ENCODE data around the gene NOL12.

The NOL12 gene

GRCh38 chr22:37739611-37740049 is 53.5 kb downstream of the NOL12 start:
- no peak overlapping the region for H3K27ac ChIP-seq (ENCODE audit: low read length)
- H3K4me2 ChIP-seq (ENCODE audit: low read depth, low read length) = no peak overlapping the region
- no peaks in the 10 kb centered on the region for H3K9me3 ChIP-seq (replicated peaks; ENCODE audit: insufficient read depth, low read length)
- H3K27me3 ChIP-seq (replicated peaks; ENCODE audit: insufficient read depth, low read length) = no peaks in the 10 kb centered on the region
- no peak overlapping the region for H3K9ac ChIP-seq (ENCODE audit: low read length)
- H2AFZ ChIP-seq (ENCODE audit: low read length) = no peak overlapping the region
- no peaks in the 10 kb centered on the region for H3K4me1 ChIP-seq (ENCODE audit: low read length)
- TF ChIP-seq EZH2phosphoT487 (IDR thresholded peaks at IDR 0.05; ENCODE audit: low read length) = no peak
- TF ChIP-seq, protein P1, sequence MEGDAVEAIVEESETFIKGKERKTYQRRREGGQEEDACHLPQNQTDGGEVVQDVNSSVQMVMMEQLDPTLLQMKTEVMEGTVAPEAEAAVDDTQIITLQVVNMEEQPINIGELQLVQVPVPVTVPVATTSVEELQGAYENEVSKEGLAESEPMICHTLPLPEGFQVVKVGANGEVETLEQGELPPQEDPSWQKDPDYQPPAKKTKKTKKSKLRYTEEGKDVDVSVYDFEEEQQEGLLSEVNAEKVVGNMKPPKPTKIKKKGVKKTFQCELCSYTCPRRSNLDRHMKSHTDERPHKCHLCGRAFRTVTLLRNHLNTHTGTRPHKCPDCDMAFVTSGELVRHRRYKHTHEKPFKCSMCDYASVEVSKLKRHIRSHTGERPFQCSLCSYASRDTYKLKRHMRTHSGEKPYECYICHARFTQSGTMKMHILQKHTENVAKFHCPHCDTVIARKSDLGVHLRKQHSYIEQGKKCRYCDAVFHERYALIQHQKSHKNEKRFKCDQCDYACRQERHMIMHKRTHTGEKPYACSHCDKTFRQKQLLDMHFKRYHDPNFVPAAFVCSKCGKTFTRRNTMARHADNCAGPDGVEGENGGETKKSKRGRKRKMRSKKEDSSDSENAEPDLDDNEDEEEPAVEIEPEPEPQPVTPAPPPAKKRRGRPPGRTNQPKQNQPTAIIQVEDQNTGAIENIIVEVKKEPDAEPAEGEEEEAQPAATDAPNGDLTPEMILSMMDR (IDR thresholded peaks at IDR 0.05; ENCODE audit: low read length) = no peak
- no peak for TF ChIP-seq EZH2 (optimal IDR thresholded peaks at IDR 0.05; ENCODE audit: low read depth, low read length)
- no peaks in the 10 kb centered on the region for H3F3A ChIP-seq (ENCODE audit: insufficient read depth, low read length)
- no peaks in the 10 kb centered on the region for H3K36me3 ChIP-seq (replicated peaks; ENCODE audit: insufficient read depth, low read length)
- no peaks in the 10 kb centered on the region for H3K79me2 ChIP-seq (ENCODE audit: low read length)
- H3K4me3 ChIP-seq (ENCODE audit: low read length) = no peak overlapping the region
- no peaks in the 10 kb centered on the region for H4K20me1 ChIP-seq (ENCODE audit: insufficient read depth, low read length)
- DNase-seq = no peak
- H3K9me2 ChIP-seq (replicated peaks; ENCODE audit: insufficient read depth, low read length) = no peaks in the 10 kb centered on the region

DNA sequence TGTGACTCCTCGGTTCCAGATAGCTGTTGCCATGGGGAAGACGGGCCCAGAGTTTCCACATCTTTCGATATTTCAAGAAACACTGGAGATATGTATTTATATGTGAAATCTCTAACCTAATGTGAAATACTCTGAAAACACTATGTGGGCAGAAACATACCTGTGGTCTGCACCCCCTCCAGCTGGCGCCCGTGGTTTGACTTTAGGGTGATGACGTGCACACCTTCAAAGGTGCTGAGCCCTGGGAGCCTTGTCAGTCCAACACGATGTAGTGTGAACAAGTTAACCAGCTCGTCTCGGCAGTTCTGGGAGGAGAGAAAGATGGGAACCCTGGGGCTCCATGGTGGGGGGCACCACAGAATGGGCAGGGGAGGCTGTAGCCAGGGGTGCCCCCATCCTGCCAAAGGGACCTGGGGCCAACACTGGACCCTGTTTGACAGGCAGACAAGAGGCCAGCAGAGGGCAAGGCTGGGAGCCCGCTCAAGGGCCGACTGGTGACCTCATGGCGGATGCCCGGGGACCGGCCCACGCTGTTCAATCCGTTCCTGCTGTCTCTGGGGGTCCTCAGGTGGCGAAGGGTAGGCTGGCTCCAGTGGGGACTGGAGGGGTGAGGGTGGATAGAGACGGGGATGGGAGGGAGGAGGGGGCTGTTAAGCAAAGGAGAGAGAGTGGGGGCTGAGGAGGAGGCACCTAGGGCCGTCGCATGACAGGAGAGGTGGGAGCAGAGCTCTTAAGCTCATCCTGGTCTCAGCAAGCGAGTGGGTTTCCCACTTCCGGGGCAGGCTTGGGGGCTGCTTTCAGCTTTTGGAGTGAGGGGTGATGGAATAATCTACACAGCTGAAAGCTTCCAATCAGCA is 54.5 kb downstream of the NOL12 start:
- DNase-seq = no peak
- Histone ChIP-seq H3K79me2 (ENCODE audit: low read length) (no peaks in the 10 kb centered on the region), H3K9me3 (replicated peaks; ENCODE audit: insufficient read depth, low read length) (no peaks in the 10 kb centered on the region), H3K4me2 (ENCODE audit: low read depth, low read length) (no peak overlapping the region), H3K27me3 (replicated peaks; ENCODE audit: insufficient read depth, low read length) (no peaks in the 10 kb centered on the region), H3K27ac (ENCODE audit: low read length) (no peak overlapping the region), H4K20me1 (ENCODE audit: insufficient read depth, low read length) (no peaks in the 10 kb centered on the region), H3F3A (ENCODE audit: insufficient read depth, low read length) (0 out of 2 replicates have a peak, but pooled peaks cover 5% of the 10 kb centered on the region), H3K4me3 (ENCODE audit: low read length) (no peak overlapping the region), H3K4me1 (ENCODE audit: low read length) (peaks cover 4% of the 10 kb centered on the region; the same call in 1 of the 2 replicates), H3K9me2 (replicated peaks; ENCODE audit: insufficient read depth, low read length) (no peaks in the 10 kb centered on the region), H3K36me3 (replicated peaks; ENCODE audit: insufficient read depth, low read length) (no peaks in the 10 kb centered on the region), H3K9ac (ENCODE audit: low read length) (no peak overlapping the region), H2AFZ (ENCODE audit: low read length) (no peak overlapping the region)
- TF ChIP-seq EZH2phosphoT487 (IDR thresholded peaks at IDR 0.05; ENCODE audit: low read length) = no peak
- no peak for TF ChIP-seq EZH2 (optimal IDR thresholded peaks at IDR 0.05; ENCODE audit: low read depth, low read length)
- TF ChIP-seq, protein P1 (IDR thresholded peaks at IDR 0.05; ENCODE audit: low read length) = no peak

DNA sequence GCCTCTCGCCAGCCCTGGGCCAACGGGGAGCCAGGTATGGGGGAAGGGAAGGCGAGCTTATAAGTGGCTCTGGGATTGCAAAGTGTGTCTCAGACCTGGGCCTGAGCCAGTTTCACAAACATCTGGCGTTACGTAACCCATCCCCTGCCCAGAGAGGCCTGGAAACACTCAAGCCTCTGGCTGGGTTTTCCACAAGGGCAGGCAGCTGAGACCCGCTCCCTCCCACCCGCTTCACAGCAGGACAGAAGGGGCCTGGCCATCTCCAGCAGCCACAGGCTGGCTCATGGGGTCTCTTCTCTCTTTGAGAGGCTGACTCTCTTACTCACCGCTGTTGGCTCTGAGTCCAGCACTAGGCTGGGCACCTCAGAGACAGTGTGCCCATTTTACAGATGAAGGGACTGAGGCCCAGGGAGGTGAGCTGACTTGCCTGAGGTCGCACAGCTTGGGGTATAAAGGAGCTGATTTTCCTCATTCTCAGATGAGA is 55.2 kb downstream of the NOL12 start:
- Histone ChIP-seq H3K27me3 (replicated peaks; ENCODE audit: insufficient read depth, low read length) (no peaks in the 10 kb centered on the region), H3K9ac (ENCODE audit: low read length) (no peak overlapping the region), H3K4me2 (ENCODE audit: low read depth, low read length) (no peak overlapping the region), H3K9me2 (replicated peaks; ENCODE audit: insufficient read depth, low read length) (no peaks in the 10 kb centered on the region), H3K9me3 (replicated peaks; ENCODE audit: insufficient read depth, low read length) (no peaks in the 10 kb centered on the region), H3K4me3 (ENCODE audit: low read length) (no peak overlapping the region), H4K20me1 (ENCODE audit: insufficient read depth, low read length) (no peaks in the 10 kb centered on the region), H3F3A (ENCODE audit: insufficient read depth, low read length) (0 out of 2 replicates have a peak, but pooled peaks cover 5% of the 10 kb centered on the region), H3K4me1 (ENCODE audit: low read length) (peaks cover 4% of the 10 kb centered on the region; the same call in 1 of the 2 replicates), H2AFZ (ENCODE audit: low read length) (no peak overlapping the region), H3K27ac (ENCODE audit: low read length) (no peak overlapping the region), H3K36me3 (replicated peaks; ENCODE audit: insufficient read depth, low read length) (no peaks in the 10 kb centered on the region), H3K79me2 (ENCODE audit: low read length) (peaks cover 1% of the 10 kb centered on the region)
- DNase-seq = no peak
- TF ChIP-seq, protein P1 (IDR thresholded peaks at IDR 0.05; ENCODE audit: low read length) = no peak
- TF ChIP-seq EZH2 (optimal IDR thresholded peaks at IDR 0.05; ENCODE audit: low read depth, low read length) (no peak), EZH2phosphoT487 (IDR thresholded peaks at IDR 0.05; ENCODE audit: low read length) (no peak)

Data from MM.1S (cell line).